GM23338 (cell line): ENCODE results near the gene PIM1. TPM values are rescaled to one million over a fixed set of nuclear protein-coding genes. Genes with fewer than 3 reads are reported as not detected.

Source experiments
- ATAC-seq: fragments of 200-7000 bp; cut with Tn5 transposase; 3 replicates; pipeline ENCODE4 v1.9.1; 2020
- DNase-seq: peaks from one replicate; pipeline ENCODE4 v3.0.0-alpha.2; 2015; ENCODE audit warnings: low spot score
- H2AFZ ChIP-seq: fragments of 200-600 bp; sonication (generic); 2 replicates; pipeline ENCODE4 v1.8.0; 2016; ENCODE audit warnings: antibody characterized with exemption, mild to moderate bottlenecking, moderate library complexity
- H3F3A ChIP-seq: fragments of 200-600 bp; sonication (generic); replicated peaks from 2 replicates; pipeline ENCODE4 v1.8.0; 2017; ENCODE audit warnings: antibody characterized with exemption, mixed run types, low read depth
- H3K27ac ChIP-seq: fragments of 200-600 bp; sonication (generic); 2 replicates; pipeline ENCODE4 v1.6.1; 2016; ENCODE audit warnings: low read depth
- H3K27me3 ChIP-seq: fragments of 200-600 bp; sonication (generic); 2 replicates; pipeline ENCODE4 v1.8.0; 2016; ENCODE audit warnings: mild to moderate bottlenecking, mixed run types, moderate library complexity; ENCODE audit not compliant: insufficient read depth
- H3K36me3 ChIP-seq: fragments of 200-600 bp; sonication (generic); 2 replicates; pipeline ENCODE4 v1.8.0; 2016; ENCODE audit warnings: mild to moderate bottlenecking; ENCODE audit not compliant: insufficient read depth
- H3K4me1 ChIP-seq: fragments of 200-600 bp; sonication (generic); 2 replicates; pipeline ENCODE4 v1.8.0; 2016; ENCODE audit warnings: mild to moderate bottlenecking, moderate library complexity; ENCODE audit not compliant: insufficient read depth
- H3K4me2 ChIP-seq: fragments of 200-600 bp; sonication (generic); 2 replicates; pipeline ENCODE4 v1.7.1; 2017; ENCODE audit warnings: mixed run types
- H3K4me3 ChIP-seq: fragments of 200-600 bp; sonication (generic); 2 replicates; pipeline ENCODE4 v1.6.1; 2016; ENCODE audit warnings: mixed run types
- H3K79me2 ChIP-seq: fragments of 200-600 bp; sonication (generic); replicated peaks from 2 replicates; pipeline ENCODE4 v1.8.0; 2017; ENCODE audit warnings: mild to moderate bottlenecking; ENCODE audit not compliant: insufficient read depth
- H3K9me2 ChIP-seq: fragments of 200-600 bp; sonication (generic); 2 replicates; pipeline ENCODE4 v1.8.0; 2017; ENCODE audit not compliant: insufficient read depth
- H4K20me1 ChIP-seq: fragments of 200-600 bp; sonication (generic); replicated peaks from 2 replicates; pipeline ENCODE4 v1.8.0; 2017; ENCODE audit warnings: mild to moderate bottlenecking; ENCODE audit not compliant: insufficient read depth
- H3K27ac Mint-ChIP-seq: 2 replicates; pipeline ENCODE4 v1.8.0; 2020; ENCODE audit warnings: inconsistent platforms, mild to moderate bottlenecking, moderate library complexity, mixed read lengths
- H3K27me3 Mint-ChIP-seq: 3 replicates; pipeline ENCODE4 v1.8.0; 2022; ENCODE audit warnings: low read depth, mild to moderate bottlenecking, moderate library complexity, mixed read lengths, inconsistent platforms; ENCODE audit not compliant: insufficient read depth, poor library complexity
- H3K36me3 Mint-ChIP-seq: 3 replicates; pipeline ENCODE4 v1.8.0; 2021; ENCODE audit warnings: low read depth, mild to moderate bottlenecking, inconsistent platforms, moderate library complexity, mixed read lengths
- H3K4me1 Mint-ChIP-seq: 3 replicates; pipeline ENCODE4 v1.8.0; 2020; ENCODE audit warnings: mild to moderate bottlenecking, inconsistent platforms, mixed read lengths
- H3K4me3 Mint-ChIP-seq: 3 replicates; pipeline ENCODE4 v1.8.0; 2021; ENCODE audit warnings: moderate library complexity, mild to moderate bottlenecking, inconsistent platforms, mixed read lengths
- H3K9me3 Mint-ChIP-seq: 3 replicates; pipeline ENCODE4 v1.8.0; 2020; ENCODE audit warnings: moderate library complexity, mild to moderate bottlenecking, inconsistent platforms, mixed read lengths
- CTCF ChIP-seq, 2 experiments: fragments of 200-600 bp in 1 of 2; sonication (generic) in 1 of 2; conservative IDR thresholded peaks; 2 replicates each; pipeline versions ENCODE4 v1.5.1 to v1.6.1; 2016 to 2017; ENCODE audit warnings: antibody characterized with exemption in 2 of 2, low read depth in 2 of 2, mild to moderate bottlenecking in 2 of 2, moderate library complexity in 1 of 2
- EZH2phosphoT487 ChIP-seq: fragments of 200-600 bp; sonication (generic); IDR thresholded peaks from one replicate; pipeline ENCODE4 v1.8.1; 2018; ENCODE audit warnings: antibody characterized with exemption; ENCODE audit not compliant: unreplicated experiment
- POLR2AphosphoS5 ChIP-seq: IDR thresholded peaks from 2 replicates; pipeline ENCODE4 v1.6.1; 2016; ENCODE audit warnings: antibody characterized with exemption, low read depth
- REST ChIP-seq: IDR thresholded peaks from one replicate; pipeline ENCODE4 v1.6.1; 2018; ENCODE audit warnings: antibody characterized with exemption; ENCODE audit not compliant: unreplicated experiment
- polyA plus RNA-seq: library from polyadenylated mRNA; unstranded; fragments of >200 nt; fragmentation: Nextera tagmentation; extraction: Ambion mirVana; gene quantifications from 2 replicates; pipeline ENCODE4 v1.2.1, GENCODE V29; 2016
- total RNA-seq: library from RNA; depleted of rRNA; stranded (reverse); fragments of >200 nt; shearing (Covaris generic); gene quantifications from 2 replicates; pipeline ENCODE4 v1.2.3, GENCODE V29; 2014

Gene PIM1
- total and polyA plus RNA-seq, 2 experiments from 2014 or later = 46.0 to 74.2 TPM

GRCh38 chr6:37134396-37135191 is 35.4 kb upstream of the PIM1 start:
- Histone ChIP-seq H3K27ac (peak overlapping the region; percentile 100), H3K79me2 (peaks cover 82% of the 10 kb centered on the region), H4K20me1 (peaks cover 4% of the 10 kb centered on the region; the same call in 1 of the 2 replicates), H3K4me1 (peaks cover 54% of the 10 kb centered on the region), H3F3A (0 out of 2 replicates have a peak, but pooled peaks cover 5% of the 10 kb centered on the region), H3K27me3 (no peaks in the 10 kb centered on the region), H2AFZ (no peak overlapping the region), H3K36me3 (peaks cover 8% of the 10 kb centered on the region), H3K9me2 (no peaks in the 10 kb centered on the region), H3K4me3 (peak overlapping the region; percentile 70), H3K4me2 (peak overlapping the region; percentile 86)
- DNase-seq = no peak
- ATAC-seq = no peak
- Mint-ChIP-seq H3K4me1 (peaks cover 64% of the 10 kb centered on the region), H3K27me3 (peaks cover 14% of the 10 kb centered on the region), H3K4me3 (peak overlapping the region; percentile 94), H3K27ac (peak overlapping the region; percentile 88), H3K9me3 (peaks cover 6% of the 10 kb centered on the region), H3K36me3 (peaks cover 64% of the 10 kb centered on the region)
- TF ChIP-seq REST (no peak), POLR2AphosphoS5 (peak; percentile 27; the same call in 1 of the 2 replicates)

GRCh38 chr6:37135835-37136694 is 33.9 kb upstream of the PIM1 start:
- ATAC-seq (no peak), DNase-seq (no peak)
- Histone ChIP-seq H3K27me3 (no peaks in the 10 kb centered on the region), H3K9me2 (no peaks in the 10 kb centered on the region), H3K4me3 (peak overlapping the region; percentile 70), H3F3A (peaks cover 10% of the 10 kb centered on the region; the same call in 1 of the 2 replicates), H3K4me2 (peak overlapping the region; percentile 86), H3K36me3 (peaks cover 8% of the 10 kb centered on the region), H3K27ac (peak overlapping the region; percentile 100), H4K20me1 (peaks cover 4% of the 10 kb centered on the region; the same call in 1 of the 2 replicates), H3K4me1 (peaks cover 54% of the 10 kb centered on the region), H3K79me2 (peaks cover 71% of the 10 kb centered on the region), H2AFZ (no peak overlapping the region)
- peaks cover 64% of the 10 kb centered on the region for H3K4me1 Mint-ChIP-seq
- H3K27ac Mint-ChIP-seq = peak overlapping the region; percentile 99
- peaks cover 6% of the 10 kb centered on the region for H3K9me3 Mint-ChIP-seq
- H3K27me3 Mint-ChIP-seq = peaks cover 14% of the 10 kb centered on the region
- peaks cover 54% of the 10 kb centered on the region for H3K36me3 Mint-ChIP-seq
- no peak for TF ChIP-seq CTCF (conservative IDR thresholded peaks at IDR 0.05; ENCODE audit: low read depth in 2 of 2)
- peak; percentile 26; the same call in 1 of the 2 replicates for TF ChIP-seq POLR2AphosphoS5
- no peak for TF ChIP-seq EZH2phosphoT487
- H3K4me3 Mint-ChIP-seq = peak overlapping the region; percentile 94
